HG02885 (cell line): ENCODE measurements around the gene AGPAT4.

ENCODE experiments used
- ATAC-seq: cut with Tn5 transposase; IDR thresholded peaks from one replicate; pipeline ENCODE4 v1.9.1; 2021; ENCODE audit warnings: mild to moderate bottlenecking; ENCODE audit not compliant: unreplicated experiment, poor library complexity

Gene AGPAT4

GRCh38 chr6:161150136-161150535, 123.7 kb downstream of the AGPAT4 start:
- no peak for ATAC-seq

- no peak for ATAC-seq
Measured at GRCh38 chr6:161143663-161144430, 130.0 kb downstream of the AGPAT4 start.

GRCh38 chr6:161142957-161143296, 130.9 kb downstream of the AGPAT4 start:
- ATAC-seq: no peak

GRCh38 chr6:161141173-161141572, 132.7 kb downstream of the AGPAT4 start:
- no peak for ATAC-seq

- no peak for ATAC-seq
Measured at GRCh38 chr6:161140554-161140875, 133.3 kb downstream of the AGPAT4 start.

DNA sequence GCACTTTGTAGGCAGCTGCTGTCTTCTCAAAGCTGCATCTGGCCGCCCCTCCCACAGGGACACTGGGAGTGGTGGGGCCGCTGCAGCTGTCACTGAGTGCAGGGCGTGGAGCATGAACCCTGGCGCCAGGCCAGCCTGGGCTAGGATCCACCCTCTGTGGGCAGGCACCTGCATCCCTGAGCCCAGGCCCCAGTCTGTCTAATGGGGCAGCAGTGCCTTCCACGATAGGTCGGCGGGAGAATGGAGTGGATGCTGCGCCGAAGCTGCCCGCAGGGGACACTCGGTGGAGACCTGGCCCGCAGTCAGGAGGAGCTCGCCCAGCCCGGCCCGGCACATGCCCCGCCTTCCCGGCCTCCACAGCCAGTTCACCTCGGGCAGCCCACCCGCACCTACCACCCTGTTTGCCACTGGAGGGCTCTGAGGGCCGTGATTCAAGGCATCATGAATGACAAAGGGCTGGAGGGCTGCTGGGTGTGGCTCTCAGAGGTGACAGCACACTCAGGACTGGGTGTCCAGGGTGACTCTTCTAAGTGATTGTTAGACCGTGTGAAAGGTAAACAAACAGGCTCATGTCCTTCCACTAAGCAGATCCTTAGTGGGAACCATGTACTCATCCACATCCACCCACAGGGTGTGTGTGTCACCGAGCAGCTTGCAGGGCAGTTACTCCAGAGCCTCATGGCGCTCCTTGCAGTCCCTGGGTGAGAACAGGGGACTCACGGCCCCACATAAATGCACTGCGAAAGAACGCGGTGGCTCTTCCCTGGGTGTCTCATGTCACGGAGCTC, 133.9 kb downstream of the AGPAT4 start:
- ATAC-seq: no peak

DNA sequence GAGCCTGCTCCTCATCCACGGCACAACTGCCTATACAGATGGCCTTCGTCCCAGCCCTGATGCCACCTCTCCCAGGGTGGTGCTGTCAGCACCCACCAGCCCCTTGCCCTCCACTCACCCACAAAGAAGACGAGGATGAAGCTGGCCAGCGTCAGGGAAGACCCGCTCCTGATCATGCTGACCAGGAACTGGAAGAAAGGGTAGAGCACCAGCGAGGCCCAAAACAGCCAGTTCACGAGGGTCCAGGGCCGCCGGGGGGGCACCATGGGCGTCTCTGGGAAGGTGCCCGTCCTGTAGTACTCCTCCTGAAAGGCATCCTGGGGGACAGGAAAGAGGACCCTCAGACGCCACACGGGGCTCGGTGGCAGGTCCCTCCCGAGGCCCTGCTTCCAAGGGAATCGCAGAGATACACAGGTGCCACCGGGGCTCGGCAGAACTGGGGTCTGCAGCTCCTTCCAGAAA, 134.5 kb downstream of the AGPAT4 start:
- no peak for ATAC-seq

GRCh38 chr6:161138543-161139303, 135.1 kb downstream of the AGPAT4 start:
- ATAC-seq: no peak

GRCh38 chr6:161137839-161138542, 135.9 kb downstream of the AGPAT4 start:
- ATAC-seq: no peak

- no peak for ATAC-seq
Measured at GRCh38 chr6:161137320-161137719, 136.5 kb downstream of the AGPAT4 start.

DNA sequence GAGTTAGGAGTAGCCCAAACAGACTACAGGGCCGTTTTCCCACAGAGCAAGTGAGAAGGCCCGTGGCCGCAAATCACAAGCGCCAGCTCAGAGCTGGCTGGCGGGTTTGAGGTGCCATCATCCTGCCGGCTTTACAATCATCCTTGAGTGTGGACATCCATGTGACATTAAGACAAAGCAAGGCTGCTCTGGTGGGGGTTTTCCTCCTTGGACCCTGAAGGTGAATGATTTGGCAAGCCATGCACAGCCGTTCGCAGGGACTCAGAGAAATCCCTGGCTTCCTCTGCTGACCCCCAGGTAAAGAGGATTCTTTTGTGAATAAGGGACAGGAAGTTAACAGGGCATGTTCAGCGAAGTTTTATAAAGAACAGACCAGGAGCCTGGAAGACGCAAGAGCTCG, 137.2 kb downstream of the AGPAT4 start:
- ATAC-seq: no peak

- no peak for ATAC-seq
Measured at GRCh38 chr6:161135695-161136591, 137.9 kb downstream of the AGPAT4 start.

- ATAC-seq: no peak
Measured at GRCh38 chr6:161134550-161135298, 139.1 kb downstream of the AGPAT4 start.

DNA sequence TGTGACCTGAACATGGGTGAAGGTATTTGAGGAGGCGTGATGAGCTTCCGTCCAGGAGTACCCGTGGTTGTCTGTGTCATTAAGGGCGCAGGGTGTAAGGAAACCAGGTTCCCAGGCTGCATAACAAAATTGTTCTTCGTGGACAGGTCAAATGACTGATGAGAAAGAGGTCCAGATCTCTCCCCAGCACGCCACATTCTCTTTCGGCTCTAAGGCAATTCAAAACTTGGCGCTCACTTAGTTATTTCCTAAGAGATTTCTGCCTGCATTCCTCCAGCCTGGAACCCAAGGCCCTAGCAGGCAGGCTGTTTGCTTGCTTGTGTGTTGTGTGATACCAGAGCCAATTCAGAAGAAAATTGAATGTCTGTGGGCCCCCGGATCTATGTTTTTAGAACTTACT, 139.9 kb downstream of the AGPAT4 start:
- no peak for ATAC-seq

DNA sequence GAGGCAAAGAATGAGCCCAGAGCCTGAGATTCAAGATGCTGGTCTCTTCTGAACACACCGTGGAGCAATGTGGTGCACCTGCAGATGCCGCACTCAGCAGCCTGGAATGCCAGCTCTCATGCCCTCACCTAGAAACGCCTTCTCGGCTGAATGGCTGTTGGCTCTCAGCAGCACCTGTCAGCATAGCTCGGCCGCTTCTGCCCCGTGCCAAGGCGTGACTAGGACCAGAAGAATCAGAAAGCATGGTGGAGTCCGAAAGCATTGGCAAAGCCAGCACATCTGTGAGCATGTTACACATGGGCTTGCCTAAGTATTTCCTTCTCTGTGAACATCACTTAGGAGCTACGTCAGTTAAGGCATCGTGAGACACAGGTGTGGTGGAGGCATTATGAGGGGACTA, 141.5 kb downstream of the AGPAT4 start:
- ATAC-seq: no peak

- no peak for ATAC-seq
Measured at GRCh38 chr6:161130967-161131766, 142.7 kb downstream of the AGPAT4 start.

- ATAC-seq: no peak
Measured at GRCh38 chr6:161130541-161130940, 143.3 kb downstream of the AGPAT4 start.

DNA sequence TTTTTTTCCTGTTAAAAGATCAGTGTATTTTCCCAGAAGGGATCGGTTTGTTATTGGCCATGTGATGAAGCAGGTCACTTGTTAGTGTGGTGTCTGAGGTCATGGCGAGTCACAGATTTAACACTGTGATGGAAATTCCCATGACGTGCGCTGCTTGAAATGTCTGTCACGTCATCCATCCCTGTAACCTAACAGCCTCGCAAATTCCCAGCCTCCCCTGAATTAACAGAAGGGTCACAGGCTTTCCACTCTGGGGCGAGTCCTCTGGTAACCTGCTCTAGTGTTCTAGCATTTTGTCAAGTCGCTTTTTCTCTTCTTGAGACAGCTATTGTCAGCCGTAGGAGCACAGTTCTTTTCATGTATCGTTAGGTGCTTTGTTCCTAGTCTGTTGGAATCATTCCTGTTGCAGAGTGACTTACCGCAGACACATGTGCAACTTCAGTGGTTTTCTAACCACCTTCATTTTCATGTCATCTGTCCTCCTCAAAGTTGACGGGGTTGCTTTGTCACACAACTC, 145.1 kb downstream of the AGPAT4 start:
- no peak for ATAC-seq
